GDM1 (cell line): ENCODE measurements around the gene ISG15.
"Not testable (repeated sequence)": the region's sequence is repeated elsewhere in the genome, so short reads cannot be mapped to it uniquely, and the experiment has no call there.

ENCODE experiments used
- DNase-seq: peaks from one replicate; lab custom pipeline; 2025; lab: John Stamatoyannopoulos, UW

The ISG15 gene

DNA sequence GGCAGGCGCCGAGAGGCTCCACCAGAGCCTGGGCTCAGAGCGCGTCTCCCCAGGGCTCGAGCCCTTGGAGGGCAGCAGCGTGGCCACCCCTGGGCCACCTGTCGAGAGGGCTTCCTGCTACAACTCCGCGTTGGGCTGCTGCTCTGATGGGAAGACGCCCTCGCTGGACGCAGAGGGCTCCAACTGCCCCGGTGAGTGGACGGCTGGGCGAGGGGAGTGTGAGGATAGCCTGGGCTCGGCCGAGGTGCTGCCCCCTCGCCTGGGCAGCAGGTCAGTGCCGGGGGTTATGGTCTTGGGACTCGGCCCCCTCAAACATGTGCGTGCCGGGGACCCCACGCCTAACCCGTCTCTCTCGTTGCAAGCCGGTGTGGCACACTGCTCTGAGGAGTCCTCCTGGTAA lies 33.5 kb downstream of the ISG15 start:
- no peak for DNase-seq

- no peak for DNase-seq
These were observed 34.1 kb downstream of the ISG15 start for GRCh38 chr1:1047407-1047806.

- DNase-seq = no peak
These were observed 34.7 kb downstream of the ISG15 start for GRCh38 chr1:1047963-1048362.

DNA sequence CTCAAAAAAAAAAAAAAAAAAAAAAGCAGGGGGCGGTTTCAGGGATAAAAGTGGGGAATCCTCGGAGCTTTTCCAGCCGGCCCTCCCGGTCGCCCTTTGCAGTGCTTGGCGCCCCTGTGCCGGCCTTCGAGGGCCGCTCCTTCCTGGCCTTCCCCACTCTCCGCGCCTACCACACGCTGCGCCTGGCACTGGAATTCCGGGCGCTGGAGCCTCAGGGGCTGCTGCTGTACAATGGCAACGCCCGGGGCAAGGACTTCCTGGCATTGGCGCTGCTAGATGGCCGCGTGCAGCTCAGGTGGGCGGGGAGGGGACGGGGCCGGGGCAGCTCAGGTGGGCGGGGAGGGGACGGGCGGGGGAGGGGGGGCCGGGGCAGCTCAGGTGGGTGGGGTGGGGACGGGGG lies 35.5 kb downstream of the ISG15 start:
- no peak for DNase-seq

GRCh38 chr1:1049318-1050165 lies 36.2 kb downstream of the ISG15 start:
- DNase-seq = no peak

DNA sequence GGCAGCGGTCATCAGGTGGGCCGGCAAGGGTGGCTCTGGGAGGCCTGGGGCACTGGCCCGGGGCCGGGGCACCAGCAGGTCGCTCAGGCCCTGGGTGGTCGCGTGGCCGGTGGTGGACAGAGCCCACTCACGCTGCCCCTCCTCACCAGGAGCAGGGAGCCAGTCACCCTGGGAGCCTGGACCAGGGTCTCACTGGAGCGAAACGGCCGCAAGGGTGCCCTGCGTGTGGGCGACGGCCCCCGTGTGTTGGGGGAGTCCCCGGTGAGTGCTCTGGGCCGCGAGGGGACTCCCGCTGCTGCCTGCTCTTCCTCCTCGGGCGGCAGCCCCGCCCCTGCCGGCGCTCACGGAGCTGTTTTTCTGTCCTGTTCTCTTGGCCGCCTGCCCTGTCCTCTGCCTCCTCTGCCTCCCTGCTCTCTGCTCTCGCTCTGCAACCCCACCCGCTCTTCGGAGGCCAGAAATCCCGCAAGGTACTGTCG lies 37.3 kb downstream of the ISG15 start:
- no peak for DNase-seq

DNA sequence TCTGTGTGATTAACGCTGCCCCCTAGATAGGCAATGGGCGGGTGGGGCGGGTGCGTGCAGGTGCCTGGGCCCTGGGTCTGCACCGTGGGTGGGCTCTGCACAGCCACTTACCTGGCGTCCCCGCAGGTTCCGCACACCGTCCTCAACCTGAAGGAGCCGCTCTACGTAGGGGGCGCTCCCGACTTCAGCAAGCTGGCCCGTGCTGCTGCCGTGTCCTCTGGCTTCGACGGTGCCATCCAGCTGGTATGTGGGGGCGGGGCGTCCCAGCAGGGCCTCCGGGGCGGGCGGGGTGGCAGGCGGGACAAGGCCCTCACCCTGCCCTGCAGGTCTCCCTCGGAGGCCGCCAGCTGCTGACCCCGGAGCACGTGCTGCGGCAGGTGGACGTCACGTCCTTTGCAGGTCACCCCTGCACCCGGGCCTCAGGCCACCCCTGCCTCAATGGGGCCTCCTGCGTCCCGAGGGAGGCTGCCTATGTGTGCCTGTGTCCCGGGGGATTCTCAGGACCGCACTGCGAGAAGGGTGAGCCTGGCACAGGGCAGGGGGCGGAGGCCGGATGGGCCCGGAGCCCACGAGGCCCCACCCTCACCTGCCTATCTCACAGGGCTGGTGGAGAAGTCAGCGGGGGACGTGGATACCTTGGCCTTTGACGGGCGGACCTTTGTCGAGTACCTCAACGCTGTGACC lies 38.0 kb downstream of the ISG15 start:
- DNase-seq = no peak

DNA sequence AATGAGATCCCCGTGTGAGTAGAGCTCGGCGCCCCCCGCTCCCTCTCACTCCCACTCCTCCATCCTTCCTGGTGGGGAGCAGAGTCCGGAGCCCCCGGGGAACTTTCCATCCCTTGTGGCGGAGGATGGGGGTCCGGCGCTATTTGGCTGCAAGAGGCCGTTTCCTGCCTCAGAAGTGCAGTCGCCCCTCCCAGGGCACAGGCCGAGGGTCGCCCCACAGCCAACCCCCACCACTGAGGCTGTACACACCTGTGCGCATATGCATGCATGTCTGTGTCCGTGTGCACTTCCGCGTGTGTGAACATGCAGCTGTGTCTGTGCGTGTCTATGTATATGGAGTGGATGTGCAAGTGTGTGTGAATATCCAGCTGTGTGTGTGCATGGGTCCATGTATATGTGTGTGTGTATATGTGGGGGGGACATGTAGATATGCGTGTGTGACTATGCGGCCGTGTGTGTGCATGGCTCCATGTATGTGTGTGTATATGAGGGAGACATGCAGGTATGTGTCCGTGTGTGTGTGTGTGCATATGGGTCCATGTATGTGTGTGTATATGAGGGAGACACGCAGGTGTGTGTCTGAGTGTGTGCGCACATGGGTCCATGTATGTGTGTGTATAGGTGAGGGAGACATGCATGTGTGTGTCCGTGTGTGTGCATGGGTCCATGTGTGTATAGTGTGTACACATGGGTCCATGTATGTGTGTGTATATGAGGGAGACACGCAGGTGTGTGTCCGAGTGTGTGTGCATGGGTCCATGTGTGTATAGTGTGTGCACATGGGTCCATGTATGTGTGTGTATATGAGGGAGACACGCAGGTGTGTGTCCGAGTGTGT lies 38.9 kb downstream of the ISG15 start:
- no peak for DNase-seq

- no peak for DNase-seq
These were observed 39.7 kb downstream of the ISG15 start for GRCh38 chr1:1053022-1053421.

- DNase-seq = no peak
These were observed 40.4 kb downstream of the ISG15 start for GRCh38 chr1:1053682-1054081.

- no peak for DNase-seq
These were observed 40.9 kb downstream of the ISG15 start for GRCh38 chr1:1054099-1054700.

DNA sequence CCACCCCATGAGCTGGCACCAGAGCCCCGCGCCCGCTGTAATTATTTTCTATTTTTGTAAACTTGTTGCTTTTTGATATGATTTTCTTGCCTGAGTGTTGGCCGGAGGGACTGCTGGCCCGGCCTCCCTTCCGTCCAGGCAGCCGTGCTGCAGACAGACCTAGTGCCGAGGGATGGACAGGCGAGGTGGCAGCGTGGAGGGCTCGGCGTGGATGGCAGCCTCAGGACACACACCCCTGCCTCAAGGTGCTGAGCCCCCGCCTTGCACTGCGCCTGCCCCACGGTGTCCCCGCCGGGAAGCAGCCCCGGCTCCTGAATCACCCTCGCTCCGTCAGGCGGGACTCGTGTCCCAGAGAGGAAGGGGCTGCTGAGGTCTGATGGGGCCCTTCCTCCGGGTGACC lies 41.7 kb downstream of the ISG15 start:
- no peak for DNase-seq

- no peak for DNase-seq
These were observed 42.8 kb downstream of the ISG15 start for GRCh38 chr1:1055841-1056736.

DNA sequence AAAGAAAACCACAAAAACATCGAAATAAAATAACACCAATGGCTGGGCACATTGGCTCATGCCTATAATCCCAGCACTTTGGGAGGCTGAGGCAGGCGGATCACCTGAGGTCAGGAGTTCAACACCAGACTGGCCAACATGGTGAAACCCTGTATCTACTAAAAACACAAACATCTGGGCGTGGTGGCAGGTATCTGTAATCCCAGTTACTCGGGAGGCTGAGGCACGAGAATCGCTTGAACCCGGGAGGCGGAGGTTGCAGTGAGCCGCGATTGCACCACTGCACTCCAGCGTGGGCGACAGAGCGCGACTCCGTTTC lies 44.4 kb downstream of the ISG15 start:
- DNase-seq = not testable (repeated sequence)

GRCh38 chr1:1058088-1058905 lies 45.0 kb downstream of the ISG15 start:
- DNase-seq = no peak

- no peak for DNase-seq
These were observed 45.7 kb downstream of the ISG15 start for GRCh38 chr1:1058921-1059493.

DNA sequence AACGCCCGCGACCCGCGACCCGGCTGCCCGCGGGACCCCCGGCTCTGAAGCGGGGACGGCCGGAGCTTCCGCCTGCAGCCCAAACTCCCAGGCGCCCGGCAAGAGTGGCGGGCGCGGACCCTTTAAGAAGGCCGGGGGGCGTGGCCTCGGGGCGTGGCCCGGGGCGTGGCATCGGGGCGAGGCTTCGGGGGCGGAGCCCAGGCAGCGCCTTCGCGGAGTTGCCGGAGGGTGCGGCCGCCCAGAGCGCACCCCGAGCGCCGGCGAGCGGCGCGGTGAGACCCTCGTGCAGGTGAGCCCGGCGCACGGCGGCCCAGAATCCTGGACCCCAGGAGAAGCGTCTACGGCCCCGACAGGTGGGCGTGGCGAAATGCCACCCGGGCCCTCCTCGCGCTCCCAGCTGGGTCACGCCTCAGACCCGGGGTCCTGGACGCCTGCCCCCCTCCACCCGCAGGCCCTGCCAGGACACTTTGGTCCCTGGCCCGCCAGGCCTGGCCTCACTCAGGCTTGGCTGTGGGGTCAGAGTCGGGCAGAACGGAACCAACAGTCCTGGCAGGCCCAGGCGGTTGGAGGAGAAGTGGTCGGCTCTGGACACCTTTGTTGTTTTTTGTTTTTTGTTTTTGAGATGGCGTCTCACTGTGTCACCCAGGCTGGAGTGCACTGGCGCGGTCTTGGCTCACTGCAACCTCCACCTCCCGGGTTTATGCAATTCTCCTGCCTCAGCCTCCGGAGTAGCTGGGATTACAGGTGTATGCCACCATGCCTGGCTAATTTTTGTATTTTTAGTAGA lies 46.4 kb downstream of the ISG15 start:
- DNase-seq = peak; percentile 71

DNA sequence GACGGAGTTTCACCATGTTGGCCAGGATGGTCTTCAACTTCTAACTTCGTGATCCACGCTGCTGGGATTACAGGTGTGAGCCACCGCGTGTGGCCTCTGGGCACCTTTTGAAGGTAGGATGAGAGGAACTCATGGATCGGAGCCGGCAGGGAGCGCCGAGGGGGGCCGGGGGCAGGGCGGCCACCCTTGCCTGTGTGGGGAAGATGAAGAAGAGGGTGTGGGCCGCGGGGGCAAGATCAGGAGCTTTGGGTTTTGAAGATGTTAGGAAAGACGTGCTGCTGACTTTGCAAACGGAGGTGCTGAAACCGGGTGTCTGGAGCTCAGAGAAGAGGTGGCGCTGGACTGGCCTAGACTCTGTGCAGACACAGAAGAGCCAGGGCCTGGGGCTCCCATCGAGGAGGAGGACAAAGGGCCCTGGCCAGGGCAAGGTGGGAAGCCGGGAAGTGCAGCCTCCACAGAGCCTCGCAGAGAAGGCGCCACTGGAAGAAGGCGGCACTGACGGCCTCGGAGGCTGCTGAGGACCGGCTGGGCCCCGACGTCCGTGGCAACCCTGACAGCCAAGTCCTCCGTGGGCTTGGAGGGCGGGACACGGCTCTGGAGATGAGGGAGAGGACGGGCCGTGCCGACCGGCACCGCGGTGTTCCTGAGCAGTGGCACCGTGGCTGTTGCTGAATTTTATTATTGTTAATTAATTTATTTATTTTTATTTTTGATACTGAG lies 47.1 kb downstream of the ISG15 start:
- no peak for DNase-seq
